Kidney (tissue), 14 donors: ENCODE data around the gene PACSIN1. TPM values are rescaled to one million over a fixed set of nuclear protein-coding genes. Genes with fewer than 3 reads are reported as not detected.

Experiments used
- DNase-seq, 5 donors: peaks; one replicate each; pipeline ENCODE4 v3.0.0-alpha.2; 2013 to 2020
- FAIRE-seq: peaks from 2 replicates; lab custom pipeline; 2012; peaks lifted over from hg19 to GRCh38; lab: Jason Lieb, UNC
- H3K27ac ChIP-seq, 2 donors: one replicate each; pipeline ENCODE4 v1.7.0; 2013; ENCODE audit warnings: low read depth in 2 of 2, low read length in 2 of 2, inconsistent platforms in 1 of 2
- H3K27me3 ChIP-seq: one replicate; pipeline ENCODE4 v1.7.1; 2013; ENCODE audit warnings: low read length, inconsistent platforms; ENCODE audit not compliant: control insufficient read depth, insufficient read depth
- H3K36me3 ChIP-seq, 3 donors: one replicate each; pipeline versions ENCODE4 v1.7.0 to v1.7.1; 2013; ENCODE audit warnings: low read length in 3 of 3, control low read depth in 1 of 3, inconsistent platforms in 1 of 3; ENCODE audit not compliant: insufficient read depth in 3 of 3, control insufficient read depth in 2 of 3
- H3K4me1 ChIP-seq, 3 donors: one replicate each; pipeline versions ENCODE4 v1.7.0 to v1.7.1; 2013; ENCODE audit warnings: low read length in 3 of 3, inconsistent platforms in 1 of 3, low read depth in 1 of 3; ENCODE audit not compliant: control insufficient read depth in 2 of 3, insufficient read depth in 2 of 3
- H3K4me3 ChIP-seq, 3 donors: one replicate each; pipeline versions ENCODE4 v1.7.0 to v1.8.1; 2013; ENCODE audit warnings: low read length in 3 of 3, control low read depth in 1 of 3, inconsistent platforms in 1 of 3
- H3K9ac ChIP-seq, 3 donors: one replicate each; pipeline versions ENCODE4 v1.7.0 to v1.7.1; 2013; ENCODE audit warnings: low read length in 3 of 3, control low read depth in 1 of 3, inconsistent platforms in 1 of 3
- H3K9me3 ChIP-seq, 3 donors: one replicate each; pipeline versions ENCODE4 v1.7.0 to v1.7.1; 2013; ENCODE audit warnings: low read length in 3 of 3, control low read depth in 1 of 3, inconsistent platforms in 1 of 3; ENCODE audit not compliant: control insufficient read depth in 2 of 3, insufficient read depth in 1 of 3
- CTCF ChIP-seq: IDR thresholded peaks from 3 replicates; pipeline ENCODE4 v1.5.1; 2012; ENCODE audit warnings: mild to moderate bottlenecking, moderate library complexity, borderline replicate concordance; ENCODE audit not compliant: insufficient read depth; ENCODE audit errors: extremely low read depth
- intact Hi-C: fragments of 100-400 bp; cut with DNase I; formaldehyde crosslinking; loops from one replicate; pipeline ENCODE4 v1.11.1; 2022
- polyA plus RNA-seq: library from polyadenylated mRNA; stranded (reverse); fragments of 350-450 nt; fragmentation: Illumina TruSeq; extraction: RNeasy Lipid Tissue Mini Kit (QIAGEN cat#74804); gene quantifications from one replicate; pipeline ENCODE4 v1.2.3, GENCODE V29; 2014; ENCODE audit warnings: low read depth, low replicate concordance; ENCODE audit not compliant: insufficient read depth
- total RNA-seq: library from RNA; stranded (reverse); fragmentation: NEBNext Ultra II Directional; extraction: Animal tissue kit (Norgen Biotek cat#: 25700); gene quantifications from one replicate; pipeline ENCODE4 v1.2.1, GENCODE V29; 2021
- donor health status: control.
- donor health status: control.
- donor health status: control.
- donor health status: control.
- donor health status: control.
- donor health status: DM: yes; HTN: yes; CAD: no.
- donor health status: Normal renal cell carcinoma (clear cell type).

Gene PACSIN1
- total and polyA plus RNA-seq, 2 donors from 2014 or later: 1.7 to 4.1 TPM

- intact Hi-C loops: no loop called here
- no peak for FAIRE-seq
- DNase-seq: peak in 4 of 5 donors; percentile 62 to 78 (median 68)
These were observed 46.2 kb downstream of the PACSIN1 start for GRCh38 chr6:34511915-34512737.

GRCh38 chr6:34512738-34513115 is 46.9 kb downstream of the PACSIN1 start:
- Histone ChIP-seq H3K27ac (no peak overlapping the region), H3K4me1 (no peaks in the 10 kb centered on the region), H3K27me3 (no peaks in the 10 kb centered on the region), H3K9ac (no peak overlapping the region), H3K36me3 (no peaks in the 10 kb centered on the region), H3K9me3 (peaks cover 0 to 3% (median 0%) of the 10 kb centered on the region in 3 donors), H3K4me3 (no peak overlapping the region)
- TF ChIP-seq CTCF: no peak
- intact Hi-C loops: no loop called here
- no peak for DNase-seq
- FAIRE-seq: no peak

More at GRCh38 chr6:34511915-34512737, 46.2 kb downstream of the PACSIN1 start:
- no peak overlapping the region for H3K4me3 ChIP-seq
- H3K9me3 ChIP-seq: peaks cover 0 to 3% (median 0%) of the 10 kb centered on the region in 3 donors
- H3K4me1 ChIP-seq: no peaks in the 10 kb centered on the region
- H3K9ac ChIP-seq: no peak overlapping the region
- no peak overlapping the region for H3K27ac ChIP-seq
- H3K36me3 ChIP-seq: no peaks in the 10 kb centered on the region
- TF ChIP-seq CTCF: no peak
- no peaks in the 10 kb centered on the region for H3K27me3 ChIP-seq

GRCh38 chr6:34513646-34514045 is 47.8 kb downstream of the PACSIN1 start:
- Histone ChIP-seq H3K9me3 (peaks cover 0 to 3% (median 0%) of the 10 kb centered on the region in 3 donors), H3K27ac (no peak overlapping the region), H3K9ac (no peak overlapping the region), H3K36me3 (no peaks in the 10 kb centered on the region), H3K27me3 (no peaks in the 10 kb centered on the region), H3K4me3 (no peak overlapping the region), H3K4me1 (no peaks in the 10 kb centered on the region)
- DNase-seq (peak in 1 of 5 donors; percentile 43), FAIRE-seq (no peak)
- intact Hi-C loops: no loop called here
- no peak for TF ChIP-seq CTCF
